Erythroblast (primary cell): Measurements from ENCODE around the gene DNASE1L1.

Experiments
- GATA1 ChIP-seq: IDR thresholded peaks from 2 replicates; pipeline ENCODE4 v1.6.1; 2011; ENCODE audit warnings: low read depth, mild to moderate bottlenecking, control low read depth, low read length, moderate library complexity
- POLR2A ChIP-seq: IDR thresholded peaks from 2 replicates; pipeline ENCODE4 v1.6.1; 2011; ENCODE audit warnings: mild to moderate bottlenecking, low read length

DNA sequence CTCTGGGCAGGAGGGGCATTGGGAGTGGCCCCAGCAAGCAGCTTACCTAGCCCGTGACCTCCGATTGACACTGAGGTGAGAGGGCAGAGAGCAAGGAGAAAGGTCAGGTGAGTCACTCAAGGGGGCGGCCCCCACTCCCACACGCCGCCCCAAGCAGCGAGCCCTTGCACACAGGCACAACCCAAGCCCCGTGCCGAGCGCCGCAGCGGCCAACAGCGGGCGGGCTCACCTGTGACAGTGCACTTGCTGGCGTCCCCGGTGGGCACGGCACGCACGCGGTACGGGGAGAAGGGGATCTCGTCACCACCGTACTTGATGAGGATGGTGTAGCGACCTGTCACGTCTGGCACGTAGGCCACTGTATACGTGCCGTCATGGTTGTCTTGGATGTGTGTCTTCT, 51.8 kb downstream of the DNASE1L1 start:
- TF ChIP-seq POLR2A = no peak
- no peak for TF ChIP-seq GATA1
